GM12865 (cell line): ENCODE data around the gene LRRC26.
A peak's percentile ranks its signal among the peaks of the same experiment; 100 is the strongest.

Experiments
- DNase-seq: peaks from one replicate; pipeline ENCODE4 v3.0.0; 2010; ENCODE audit warnings: low read depth
- H3K4me3 ChIP-seq: 2 replicates; pipeline ENCODE4 v1.5.1; 2011; ENCODE audit warnings: mild to moderate bottlenecking, low read depth, low read length, control low read depth
- CTCF ChIP-seq: IDR thresholded peaks from 2 replicates; pipeline ENCODE4 v1.5.1; 2011; ENCODE audit warnings: low read length, control low read depth, low read depth, inconsistent platforms; ENCODE audit not compliant: insufficient read depth; ENCODE audit errors: missing control alignments

LRRC26 gene

DNA sequence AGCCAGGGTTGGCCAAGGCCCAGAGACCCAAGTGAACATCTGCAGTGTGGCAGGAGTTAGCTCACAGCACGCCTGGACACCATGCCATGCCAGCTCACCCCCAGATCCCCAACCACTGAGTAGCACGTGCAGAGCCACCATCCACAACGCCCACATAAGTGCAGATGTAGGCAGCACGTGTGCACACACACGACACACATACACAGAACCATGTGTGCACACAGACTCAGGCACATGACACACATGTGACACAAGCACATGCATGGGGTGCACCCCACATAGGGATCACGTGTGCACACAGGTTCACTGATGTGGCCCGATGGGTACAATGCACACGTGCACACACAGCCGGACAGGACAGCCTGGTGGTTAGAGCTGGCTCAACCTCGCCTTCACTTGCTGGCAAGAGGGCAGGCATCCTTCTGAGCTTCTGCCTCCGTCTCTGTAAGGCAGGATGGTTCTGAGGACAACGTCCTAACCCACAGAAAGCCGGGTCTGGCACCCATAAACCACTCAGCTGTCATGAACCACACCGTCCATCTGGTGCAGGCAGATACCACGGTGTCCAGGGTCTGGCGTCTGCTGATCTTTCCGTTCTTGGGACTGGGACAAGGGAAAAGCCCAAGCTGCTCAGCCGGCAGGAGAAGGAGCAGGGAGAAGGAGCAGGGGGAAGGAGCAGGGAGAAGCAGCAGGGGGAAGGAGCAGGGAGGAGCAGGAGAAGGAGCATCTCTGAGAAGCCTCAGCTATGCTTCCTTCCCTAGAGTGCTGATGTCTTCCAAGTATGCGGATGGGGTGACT is 12.0 kb downstream of the LRRC26 start:
- no peak for TF ChIP-seq CTCF
- no peak overlapping the region for H3K4me3 ChIP-seq
- DNase-seq, result no peak

GRCh38 chr9:137156567-137157375 is 13.1 kb downstream of the LRRC26 start:
- DNase-seq, result peak; percentile 64
- TF ChIP-seq CTCF, result no peak

GRCh38 chr9:137152844-137153405 is 16.9 kb downstream of the LRRC26 start:
- no peak for DNase-seq
- TF ChIP-seq CTCF, result no peak
- no peak overlapping the region for H3K4me3 ChIP-seq

More at GRCh38 chr9:137156567-137157375, 13.1 kb downstream of the LRRC26 start:
- no peak overlapping the region for H3K4me3 ChIP-seq

- no peak overlapping the region for H3K4me3 ChIP-seq
- DNase-seq, result peak; percentile 93
- TF ChIP-seq CTCF, result no peak
Measured at GRCh38 chr9:137150617-137151457, 19.0 kb downstream of the LRRC26 start.

- no peak for TF ChIP-seq CTCF
- peak overlapping the region; percentile 30 for H3K4me3 ChIP-seq
- DNase-seq, result peak; percentile 90
Measured at GRCh38 chr9:137149942-137150616, 19.8 kb downstream of the LRRC26 start.

DNA sequence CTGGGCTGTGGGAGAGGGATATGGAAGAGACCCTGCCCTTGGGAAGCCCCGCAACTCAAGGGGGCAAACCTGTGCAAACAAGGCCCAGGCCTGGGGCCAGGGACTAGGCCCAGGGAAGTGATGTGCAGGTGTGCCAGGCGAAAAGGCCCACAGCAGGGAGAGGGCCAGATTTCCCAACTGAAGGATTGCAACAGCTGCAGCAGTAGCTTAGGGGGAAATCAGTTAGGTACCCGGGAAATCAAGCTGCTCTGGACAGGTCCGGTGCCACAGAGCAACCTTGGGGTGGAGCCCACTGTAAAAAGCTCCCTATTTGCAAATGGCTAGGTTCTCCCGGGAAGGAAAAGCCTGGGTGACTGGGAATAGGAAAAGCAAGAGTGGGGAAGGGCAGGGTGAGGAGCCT is 20.5 kb downstream of the LRRC26 start:
- peak overlapping the region; percentile 30 for H3K4me3 ChIP-seq
- DNase-seq, result no peak

More for the DNA sequence above, 20.5 kb downstream of the LRRC26 start:
- TF ChIP-seq CTCF, result no peak
